ENCODE results near the gene KIF5C.

The KIF5C gene

GRCh38 chr2:149027590-149028250, 152.7 kb downstream of the KIF5C start:
- H3K4me3 ChIP-seq (ENCODE audit: low read depth, low read length) = no peak overlapping the region
- ChIA-PET CTCF (interaction anchor here (3.5 kb wide), 1 partner anchor 10 kb away, joined by 17 read pairs; no protein-coding TSS in a partner anchor), POLR2A (no interaction called here)

GRCh38 chr2:149028377-149028776, 153.3 kb downstream of the KIF5C start:
- POLR2A ChIA-PET = no interaction called here
- no peak overlapping the region for H3K4me3 ChIP-seq (ENCODE audit: low read depth, low read length)
- no peak overlapping the region for H3K27ac ChIP-seq (ENCODE audit: extremely low read depth, low read depth, low read length)
- peaks cover 0 to 3% of the 10 kb centered on the region in 2 experiments; a peak in 1 of 3 replicates for H3K36me3 ChIP-seq (ENCODE audit: control insufficient read depth in 2 of 2, insufficient read depth in 1 of 2, low read length in 2 of 2)
- no peaks in the 10 kb centered on the region for H3K4me1 ChIP-seq (ENCODE audit: control insufficient read depth, insufficient read depth, low read length)
- CTCF ChIA-PET = interaction anchor here (0.6 to 3.5 kb wide), 2 partner anchors 11 to 1333 kb away, joined by 3 to 17 read pairs; no protein-coding TSS in a partner anchor
- H3K9me3 ChIP-seq (ENCODE audit: control insufficient read depth, insufficient read depth, low read depth, low read length) = no peaks in the 10 kb centered on the region
- no peak for TF ChIP-seq ZNF169 (tag by site-specific recombination; IDR thresholded peaks at IDR 0.05)
- no peak for TF ChIP-seq TSHZ1 (tag by site-specific recombination; IDR thresholded peaks at IDR 0.05; ENCODE audit: borderline replicate concordance)
- TF ChIP-seq ZNF558 (tag by site-specific recombination; IDR thresholded peaks at IDR 0.05) = no peak
- no peak for TF ChIP-seq ZNF571 (tag by site-specific recombination; IDR thresholded peaks at IDR 0.05)
- TF ChIP-seq ZNF626 (tag by site-specific recombination; IDR thresholded peaks at IDR 0.05) = no peak
- no peak for TF ChIP-seq ZNF140 (tag by site-specific recombination; IDR thresholded peaks at IDR 0.05)
- no peak for TF ChIP-seq ZNF549 (tag by site-specific recombination; IDR thresholded peaks at IDR 0.05)
- TF ChIP-seq FEZF1 (tag by site-specific recombination; IDR thresholded peaks at IDR 0.05) = no peak
- TF ChIP-seq HIC1 (tag by site-specific recombination; IDR thresholded peaks at IDR 0.05) = no peak
- TF ChIP-seq ELK4 (IDR thresholded peaks at IDR 0.05; ENCODE audit: borderline replicate concordance, low read depth, low read length) = no peak
- TF ChIP-seq ZNF843 (tag by site-specific recombination; IDR thresholded peaks at IDR 0.05) = no peak
- no peak for TF ChIP-seq ZNF76 (tag by site-specific recombination; IDR thresholded peaks at IDR 0.05; ENCODE audit: borderline replicate concordance, low read depth)
- no peak for TF ChIP-seq ZNF423 (tag by site-specific recombination; IDR thresholded peaks at IDR 0.05)
- TF ChIP-seq ZNF311 (tag by site-specific recombination; IDR thresholded peaks at IDR 0.05; ENCODE audit: borderline replicate concordance) = no peak

More at GRCh38 chr2:149027590-149028250, 152.7 kb downstream of the KIF5C start:
- H3K9me3 ChIP-seq (ENCODE audit: control insufficient read depth, insufficient read depth, low read depth, low read length) = no peaks in the 10 kb centered on the region
- no peaks in the 10 kb centered on the region for H3K4me1 ChIP-seq (ENCODE audit: control insufficient read depth, insufficient read depth, low read length)
- TF ChIP-seq ZNF514 (tag by site-specific recombination; IDR thresholded peaks at IDR 0.05) = no peak
- no peak for TF ChIP-seq ZBTB11 (tag by site-specific recombination; conservative IDR thresholded peaks at IDR 0.05; ENCODE audit: low read depth)
- no peak for TF ChIP-seq ZNF18 (tag by site-specific recombination; IDR thresholded peaks at IDR 0.05)
- peaks cover 0 to 6% of the 10 kb centered on the region in 2 experiments; a peak in 1 of 3 replicates for H3K36me3 ChIP-seq (ENCODE audit: control insufficient read depth in 2 of 2, insufficient read depth in 1 of 2, low read length in 2 of 2)
- H3K27ac ChIP-seq (ENCODE audit: extremely low read depth, low read depth, low read length) = no peak overlapping the region
